KMS-11 (cell line): Measurements from ENCODE around the gene CABCOCO1.

ENCODE experiments used
- H2AFZ ChIP-seq: fragments of 200-600 bp; sonication (generic); 2 replicates; pipeline ENCODE4 v1.6.1; 2016; ENCODE audit warnings: antibody characterized with exemption, mixed run types, low read depth
- H3K27ac ChIP-seq: fragments of 200-600 bp; sonication (generic); 2 replicates; pipeline ENCODE4 v1.6.1; 2016; ENCODE audit warnings: mild to moderate bottlenecking, mixed run types
- H3K27me3 ChIP-seq: fragments of 200-600 bp; sonication (generic); 2 replicates; pipeline ENCODE4 v1.6.1; 2017; ENCODE audit warnings: mild to moderate bottlenecking, low read depth, mixed run types, moderate library complexity; ENCODE audit not compliant: insufficient read depth
- H3K36me3 ChIP-seq: fragments of 200-600 bp; sonication (generic); 2 replicates; pipeline ENCODE4 v1.6.1; 2017; ENCODE audit warnings: mild to moderate bottlenecking, mixed run types; ENCODE audit not compliant: insufficient read depth
- H3K4me1 ChIP-seq: fragments of 200-600 bp; sonication (generic); 2 replicates; pipeline ENCODE4 v1.6.1; 2016; ENCODE audit warnings: mild to moderate bottlenecking, low read depth, mixed run types; ENCODE audit not compliant: poor library complexity, severe bottlenecking
- H3K4me2 ChIP-seq: fragments of 200-600 bp; sonication (generic); 2 replicates; pipeline ENCODE4 v1.7.0; 2016; ENCODE audit warnings: mild to moderate bottlenecking, mixed run types
- H3K4me3 ChIP-seq: fragments of 200-600 bp; sonication (generic); IDR thresholded peaks from 2 replicates; pipeline ENCODE4 v1.6.1; 2017; ENCODE audit warnings: low read depth, low read length, mixed read lengths; ENCODE audit not compliant: insufficient read depth
- H3K79me2 ChIP-seq: fragments of 200-600 bp; sonication (generic); 2 replicates; pipeline ENCODE4 v1.6.1; 2016; ENCODE audit warnings: low read depth, mixed run types; ENCODE audit not compliant: insufficient read depth
- H3K9ac ChIP-seq: fragments of 200-600 bp; sonication (generic); 2 replicates; pipeline ENCODE4 v1.6.1; 2016; ENCODE audit warnings: mild to moderate bottlenecking, mixed run types
- H4K20me1 ChIP-seq: fragments of 200-600 bp; sonication (generic); 2 replicates; pipeline ENCODE4 v1.6.1; 2016; ENCODE audit warnings: mild to moderate bottlenecking, mixed run types; ENCODE audit not compliant: insufficient read depth
- CTCF ChIP-seq: fragments of 200-600 bp; sonication (generic); conservative IDR thresholded peaks from 2 replicates; pipeline ENCODE4 v1.6.1; 2017; ENCODE audit warnings: low read depth, mild to moderate bottlenecking, antibody characterized with exemption, low read length, moderate library complexity, mixed read lengths

Gene CABCOCO1

GRCh38 chr10:61795147-61795546 lies 132.4 kb downstream of the CABCOCO1 start:
- H3K4me2 ChIP-seq, result no peak overlapping the region
- H3K27ac ChIP-seq, result no peak overlapping the region
- H3K4me1 ChIP-seq, result no peaks in the 10 kb centered on the region
- no peak for TF ChIP-seq CTCF
- no peaks in the 10 kb centered on the region for H4K20me1 ChIP-seq
- H3K36me3 ChIP-seq, result no peaks in the 10 kb centered on the region
- no peak overlapping the region for H3K9ac ChIP-seq
- no peak overlapping the region for H3K4me3 ChIP-seq
- H3K27me3 ChIP-seq, result no peaks in the 10 kb centered on the region
- H2AFZ ChIP-seq, result no peak overlapping the region
- no peaks in the 10 kb centered on the region for H3K79me2 ChIP-seq

- Histone ChIP-seq H3K27me3 (no peaks in the 10 kb centered on the region), H3K4me1 (no peaks in the 10 kb centered on the region), H2AFZ (no peak overlapping the region), H3K4me3 (no peak overlapping the region), H3K79me2 (no peaks in the 10 kb centered on the region), H4K20me1 (no peaks in the 10 kb centered on the region), H3K4me2 (no peak overlapping the region), H3K9ac (no peak overlapping the region), H3K27ac (no peak overlapping the region), H3K36me3 (no peaks in the 10 kb centered on the region)
- TF ChIP-seq CTCF, result no peak
These were observed 132.8 kb downstream of the CABCOCO1 start for GRCh38 chr10:61795551-61795950.

- H3K9ac ChIP-seq, result no peak overlapping the region
- no peaks in the 10 kb centered on the region for H4K20me1 ChIP-seq
- TF ChIP-seq CTCF, result no peak
- H3K27me3 ChIP-seq, result no peaks in the 10 kb centered on the region
- no peaks in the 10 kb centered on the region for H3K4me1 ChIP-seq
- no peak overlapping the region for H2AFZ ChIP-seq
- H3K36me3 ChIP-seq, result no peaks in the 10 kb centered on the region
- H3K27ac ChIP-seq, result no peak overlapping the region
- no peak overlapping the region for H3K4me2 ChIP-seq
- no peak overlapping the region for H3K4me3 ChIP-seq
- H3K79me2 ChIP-seq, result no peaks in the 10 kb centered on the region
These were observed 134.1 kb downstream of the CABCOCO1 start for GRCh38 chr10:61796785-61797184.

GRCh38 chr10:61797304-61798153 lies 134.8 kb downstream of the CABCOCO1 start:
- Histone ChIP-seq H3K4me1 (no peaks in the 10 kb centered on the region), H3K27ac (no peak overlapping the region)

More at GRCh38 chr10:61797304-61798153, 134.8 kb downstream of the CABCOCO1 start:
- H4K20me1 ChIP-seq, result no peaks in the 10 kb centered on the region
- no peak overlapping the region for H3K9ac ChIP-seq
- H3K79me2 ChIP-seq, result no peaks in the 10 kb centered on the region
- no peak overlapping the region for H3K4me3 ChIP-seq
- no peaks in the 10 kb centered on the region for H3K36me3 ChIP-seq
- H3K4me2 ChIP-seq, result no peak overlapping the region
- H3K27me3 ChIP-seq, result no peaks in the 10 kb centered on the region
- TF ChIP-seq CTCF, result no peak
- no peak overlapping the region for H2AFZ ChIP-seq
